Ishikawa (cell line): ENCODE measurements around the gene RNF138.

Experiments
- CEBPB ChIP-seq: IDR thresholded peaks from 2 replicates; pipeline ENCODE4 v1.6.1; 2012
- CREB1 ChIP-seq: IDR thresholded peaks from 2 replicates; pipeline ENCODE4 v1.6.1; 2012; ENCODE audit warnings: low read depth
- EGR1 ChIP-seq: IDR thresholded peaks from 2 replicates; pipeline ENCODE4 v1.6.1; 2012
- EP300 ChIP-seq: IDR thresholded peaks from 2 replicates; pipeline ENCODE4 v1.6.1; 2012; ENCODE audit warnings: borderline replicate concordance
- FOXM1 ChIP-seq: IDR thresholded peaks from 2 replicates; pipeline ENCODE4 v1.6.1; 2012; ENCODE audit warnings: low read depth, borderline replicate concordance
- MAX ChIP-seq: IDR thresholded peaks from 2 replicates; pipeline ENCODE4 v1.6.1; 2012
- NFIC ChIP-seq: IDR thresholded peaks from 2 replicates; pipeline ENCODE4 v1.6.1; 2012
- RAD21 ChIP-seq: IDR thresholded peaks from 2 replicates; pipeline ENCODE4 v1.6.1; 2012; ENCODE audit warnings: low read depth
- TAF1 ChIP-seq: IDR thresholded peaks from 2 replicates; pipeline ENCODE4 v1.6.1; 2012; ENCODE audit warnings: low read depth, mild to moderate bottlenecking
- TCF12 ChIP-seq: IDR thresholded peaks from 2 replicates; pipeline ENCODE4 v1.6.1; 2012; ENCODE audit warnings: low read depth
- TEAD4 ChIP-seq: IDR thresholded peaks from 2 replicates; pipeline ENCODE4 v1.6.1; 2012
- YY1 ChIP-seq: IDR thresholded peaks from 2 replicates; pipeline ENCODE4 v1.6.1; 2012; ENCODE audit warnings: low read depth
- ZBTB7A ChIP-seq: IDR thresholded peaks from 2 replicates; pipeline ENCODE4 v1.6.1; 2012; ENCODE audit warnings: low read depth
- TF ChIP-seq, protein P1 (sequence below): IDR thresholded peaks from 2 replicates; pipeline ENCODE4 v1.6.1; 2012; ENCODE audit warnings: low read depth, mild to moderate bottlenecking
- TF ChIP-seq, protein P2 (sequence below): IDR thresholded peaks from 2 replicates; pipeline ENCODE4 v1.6.1; 2012

The RNF138 gene

GRCh38 chr18:32175265-32175664 lies 83.6 kb downstream of the RNF138 start:
- TF ChIP-seq TEAD4 (no peak), EP300 (no peak), RAD21 (no peak)

GRCh38 chr18:32177530-32177929 lies 85.9 kb downstream of the RNF138 start:
- TF ChIP-seq TEAD4 = no peak
- no peak for TF ChIP-seq YY1
- TF ChIP-seq, protein P1, sequence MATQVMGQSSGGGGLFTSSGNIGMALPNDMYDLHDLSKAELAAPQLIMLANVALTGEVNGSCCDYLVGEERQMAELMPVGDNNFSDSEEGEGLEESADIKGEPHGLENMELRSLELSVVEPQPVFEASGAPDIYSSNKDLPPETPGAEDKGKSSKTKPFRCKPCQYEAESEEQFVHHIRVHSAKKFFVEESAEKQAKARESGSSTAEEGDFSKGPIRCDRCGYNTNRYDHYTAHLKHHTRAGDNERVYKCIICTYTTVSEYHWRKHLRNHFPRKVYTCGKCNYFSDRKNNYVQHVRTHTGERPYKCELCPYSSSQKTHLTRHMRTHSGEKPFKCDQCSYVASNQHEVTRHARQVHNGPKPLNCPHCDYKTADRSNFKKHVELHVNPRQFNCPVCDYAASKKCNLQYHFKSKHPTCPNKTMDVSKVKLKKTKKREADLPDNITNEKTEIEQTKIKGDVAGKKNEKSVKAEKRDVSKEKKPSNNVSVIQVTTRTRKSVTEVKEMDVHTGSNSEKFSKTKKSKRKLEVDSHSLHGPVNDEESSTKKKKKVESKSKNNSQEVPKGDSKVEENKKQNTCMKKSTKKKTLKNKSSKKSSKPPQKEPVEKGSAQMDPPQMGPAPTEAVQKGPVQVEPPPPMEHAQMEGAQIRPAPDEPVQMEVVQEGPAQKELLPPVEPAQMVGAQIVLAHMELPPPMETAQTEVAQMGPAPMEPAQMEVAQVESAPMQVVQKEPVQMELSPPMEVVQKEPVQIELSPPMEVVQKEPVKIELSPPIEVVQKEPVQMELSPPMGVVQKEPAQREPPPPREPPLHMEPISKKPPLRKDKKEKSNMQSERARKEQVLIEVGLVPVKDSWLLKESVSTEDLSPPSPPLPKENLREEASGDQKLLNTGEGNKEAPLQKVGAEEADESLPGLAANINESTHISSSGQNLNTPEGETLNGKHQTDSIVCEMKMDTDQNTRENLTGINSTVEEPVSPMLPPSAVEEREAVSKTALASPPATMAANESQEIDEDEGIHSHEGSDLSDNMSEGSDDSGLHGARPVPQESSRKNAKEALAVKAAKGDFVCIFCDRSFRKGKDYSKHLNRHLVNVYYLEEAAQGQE = no peak
- TF ChIP-seq, protein P2, sequence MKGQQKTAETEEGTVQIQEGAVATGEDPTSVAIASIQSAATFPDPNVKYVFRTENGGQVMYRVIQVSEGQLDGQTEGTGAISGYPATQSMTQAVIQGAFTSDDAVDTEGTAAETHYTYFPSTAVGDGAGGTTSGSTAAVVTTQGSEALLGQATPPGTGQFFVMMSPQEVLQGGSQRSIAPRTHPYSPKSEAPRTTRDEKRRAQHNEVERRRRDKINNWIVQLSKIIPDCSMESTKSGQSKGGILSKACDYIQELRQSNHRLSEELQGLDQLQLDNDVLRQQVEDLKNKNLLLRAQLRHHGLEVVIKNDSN = no peak
- TF ChIP-seq EP300 = no peak
- no peak for TF ChIP-seq MAX
- TF ChIP-seq RAD21 = no peak
- TF ChIP-seq CEBPB = no peak
- no peak for TF ChIP-seq ZBTB7A
- no peak for TF ChIP-seq EGR1
- no peak for TF ChIP-seq TAF1
- TF ChIP-seq FOXM1 = no peak
- no peak for TF ChIP-seq CREB1
- no peak for TF ChIP-seq TCF12
- no peak for TF ChIP-seq NFIC
